Loucy (cell line): ENCODE measurements around the gene VASN.

ENCODE experiments used
- EZH2phosphoT487 ChIP-seq: fragments of 200-600 bp; IDR thresholded peaks from 2 replicates; pipeline ENCODE4 v1.6.1; 2018; ENCODE audit warnings: antibody characterized with exemption, mild to moderate bottlenecking, moderate library complexity, borderline replicate concordance
- TF ChIP-seq, protein P1 (sequence below): fragments of 200-600 bp; sonication (generic); conservative IDR thresholded peaks from 2 replicates; pipeline ENCODE4 v1.5.1; 2014; ENCODE audit warnings: mild to moderate bottlenecking, antibody characterized with exemption, low read length

DNA sequence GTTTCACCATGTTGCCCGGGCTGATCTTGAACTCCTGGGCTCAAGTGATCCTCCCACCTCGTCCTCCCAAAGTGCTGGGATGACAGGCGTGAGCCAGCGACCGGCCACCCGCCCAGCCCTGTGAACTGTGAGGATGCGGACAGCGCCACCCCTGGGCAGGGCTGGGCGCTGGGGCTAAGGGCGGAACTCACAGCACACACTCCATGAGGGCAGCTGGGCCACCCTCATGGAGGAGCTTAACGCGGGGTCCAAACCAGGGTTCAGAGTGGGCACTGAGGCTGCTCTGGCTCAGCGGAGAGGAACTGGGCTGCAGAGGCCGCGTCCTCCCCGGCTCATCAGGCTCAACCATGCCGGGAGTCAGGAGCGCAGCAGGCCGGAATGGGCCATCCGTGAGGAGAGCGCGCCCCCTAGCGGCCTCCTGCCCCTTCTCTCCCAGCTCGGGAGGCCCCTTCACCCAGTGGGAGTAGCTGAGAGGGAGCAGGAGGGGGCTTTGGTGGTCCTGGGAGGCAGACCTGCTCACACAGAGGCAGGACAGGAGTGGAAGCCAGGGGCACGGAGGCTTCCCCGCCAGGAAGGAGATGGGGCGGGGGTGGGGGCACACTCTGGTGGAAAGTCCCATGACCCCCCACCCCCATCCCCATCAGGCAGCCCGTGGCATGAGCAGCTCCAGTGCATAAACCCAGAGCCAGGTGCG is 30.9 kb downstream of the VASN start:
- TF ChIP-seq, protein P1, sequence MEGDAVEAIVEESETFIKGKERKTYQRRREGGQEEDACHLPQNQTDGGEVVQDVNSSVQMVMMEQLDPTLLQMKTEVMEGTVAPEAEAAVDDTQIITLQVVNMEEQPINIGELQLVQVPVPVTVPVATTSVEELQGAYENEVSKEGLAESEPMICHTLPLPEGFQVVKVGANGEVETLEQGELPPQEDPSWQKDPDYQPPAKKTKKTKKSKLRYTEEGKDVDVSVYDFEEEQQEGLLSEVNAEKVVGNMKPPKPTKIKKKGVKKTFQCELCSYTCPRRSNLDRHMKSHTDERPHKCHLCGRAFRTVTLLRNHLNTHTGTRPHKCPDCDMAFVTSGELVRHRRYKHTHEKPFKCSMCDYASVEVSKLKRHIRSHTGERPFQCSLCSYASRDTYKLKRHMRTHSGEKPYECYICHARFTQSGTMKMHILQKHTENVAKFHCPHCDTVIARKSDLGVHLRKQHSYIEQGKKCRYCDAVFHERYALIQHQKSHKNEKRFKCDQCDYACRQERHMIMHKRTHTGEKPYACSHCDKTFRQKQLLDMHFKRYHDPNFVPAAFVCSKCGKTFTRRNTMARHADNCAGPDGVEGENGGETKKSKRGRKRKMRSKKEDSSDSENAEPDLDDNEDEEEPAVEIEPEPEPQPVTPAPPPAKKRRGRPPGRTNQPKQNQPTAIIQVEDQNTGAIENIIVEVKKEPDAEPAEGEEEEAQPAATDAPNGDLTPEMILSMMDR: peak; percentile 35
- TF ChIP-seq EZH2phosphoT487: no peak
